ENCODE results near the gene KASH5. TPM values are rescaled to one million over a fixed set of nuclear protein-coding genes. Genes with fewer than 3 reads are reported as not detected.
A peak's percentile ranks its signal among the peaks of the same experiment; 100 is the strongest.

KASH5 gene
- total and polyA plus RNA-seq, 2 of the 8 experiments (the other 6 are each of a cell fraction or from before 2014, with no cell fraction given): 0.05 to 0.19 TPM

- 64% methylated on average over 4 of the region's 5 CpGs; no CpG with 5 or more reads in 1 of the 2 experiments for WGBS, 2 experiments (ENCODE audit: extremely low coverage in 1 of 2, insufficient coverage in 1 of 2, insufficient read length in 1 of 2, insufficient replicate concordance in 2 of 2, low coverage in 1 of 2, low lambda C conversion rate in 2 of 2, missing lambda C conversion rate in 1 of 2)
- H3K79me2 ChIP-seq (ENCODE audit: control insufficient read depth in 1 of 2, insufficient read depth in 2 of 2, low read length in 2 of 2): no peaks in the 10 kb centered on the region
- TF ChIP-seq CHD1 (IDR thresholded peaks at IDR 0.05; ENCODE audit: low read depth, low read length): no peak
- no peak for TF ChIP-seq ZNF274 (IDR thresholded peaks at IDR 0.05; ENCODE audit: borderline replicate concordance, extremely low read depth, low read length)
- no peak for TF ChIP-seq CBX5 (IDR thresholded peaks at IDR 0.05; ENCODE audit: low read depth, low read length)
- TF ChIP-seq E2F6 (IDR thresholded peaks at IDR 0.05): no peak
- no peak for TF ChIP-seq RXRA (IDR thresholded peaks at IDR 0.05; ENCODE audit: insufficient read depth, low read depth, low read length)
- TF ChIP-seq BCL11A (IDR thresholded peaks at IDR 0.05; ENCODE audit: low read depth in 2 of 2, low read length in 2 of 2): no peak
- TF ChIP-seq CBX8 (IDR thresholded peaks at IDR 0.05; ENCODE audit: borderline replicate concordance, low read depth, low read length): no peak
- no peak for TF ChIP-seq KDM5A (IDR thresholded peaks at IDR 0.05; ENCODE audit: low read length)
- TF ChIP-seq RNF2 (IDR thresholded peaks at IDR 0.05; ENCODE audit: borderline replicate concordance, low read depth, low read length, missing control alignments, poor library complexity, severe bottlenecking): no peak
- TF ChIP-seq ASH2L (IDR thresholded peaks at IDR 0.05; ENCODE audit: low read length): no peak
- no peak for TF ChIP-seq TAF7 (optimal IDR thresholded peaks at IDR 0.05; ENCODE audit: borderline replicate concordance, low read depth, low read length)
- no peak for TF ChIP-seq RBBP5 (IDR thresholded peaks at IDR 0.05; ENCODE audit: borderline replicate concordance, low read depth, low read length)
- TF ChIP-seq JUN (IDR thresholded peaks at IDR 0.05; ENCODE audit: low read depth, low read length): no peak
These were observed 5.8 kb downstream of the KASH5 start for GRCh38 chr19:49393881-49394280.

More at GRCh38 chr19:49393881-49394280, 5.8 kb downstream of the KASH5 start:
- no peak overlapping the region for H2BK120ac ChIP-seq (replicated peaks; ENCODE audit: low read depth, low read length)
- no peak overlapping the region for H4K5ac ChIP-seq (ENCODE audit: insufficient read length, low read depth, low read length)
- no peaks in the 10 kb centered on the region for H3K36me3 ChIP-seq (ENCODE audit: control insufficient read depth in 2 of 4, insufficient read depth in 4 of 4, low read length in 3 of 4)
- no peak overlapping the region for H3K4ac ChIP-seq (replicated peaks; ENCODE audit: insufficient read length, low read depth, low read length)
- no peaks in the 10 kb centered on the region for H4K20me1 ChIP-seq (replicated peaks in 1 of 2; ENCODE audit: control insufficient read depth in 1 of 2, insufficient read depth in 2 of 2, low read length in 2 of 2)
- H4K8ac ChIP-seq (ENCODE audit: extremely low read depth, insufficient read depth, low read length): no peak overlapping the region; the same call in none of the 2 replicates
- peak overlapping the region; percentile 97 for H2BK15ac ChIP-seq (ENCODE audit: low read length)
- no peak overlapping the region for H3K23ac ChIP-seq (ENCODE audit: insufficient read length)
- no peaks in the 10 kb centered on the region for H3K9me3 ChIP-seq (ENCODE audit: insufficient read depth in 2 of 2, low read depth in 1 of 2, low read length in 1 of 2)
- 0 out of 2 replicates have a peak overlapping the region, but pooled peaks have one; percentile 61 for H2BK20ac ChIP-seq (ENCODE audit: low read length)
- no peak overlapping the region for H2AFZ ChIP-seq (ENCODE audit: low read length)
- ChIA-PET POLR2A (ENCODE audit: partially characterized antibody) (interaction anchor here (0.8 to 3.2 kb wide), 5 partner anchors 23 to 56 kb away, joined by 3 to 12 read pairs (median 4); partner anchors contain the start of gene GFY), CTCF (ENCODE audit: partially characterized antibody) (interaction anchor here (0.7 to 10.4 kb wide), 11 partner anchors 10 to 83 kb away, joined by 3 to 291 read pairs (median 7); partner anchors contain the start of genes GFY and PTH2)
- H3K14ac ChIP-seq (ENCODE audit: insufficient read length): no peak overlapping the region
- no peak overlapping the region for H3K4me3 ChIP-seq (ENCODE audit: extremely low read depth in 1 of 4, insufficient read depth in 2 of 4, low read depth in 3 of 4, low read length in 4 of 4)
- H3K18ac ChIP-seq (ENCODE audit: extremely low read depth, low read length): no peak overlapping the region; the same call in 1 of the 2 replicates
- no peak overlapping the region for H3K56ac ChIP-seq (replicated peaks; ENCODE audit: insufficient read length, low read depth, low read length)
- H3K27me3 ChIP-seq (replicated peaks in 1 of 4; ENCODE audit: control insufficient read depth in 3 of 4, extremely low read depth in 1 of 4, insufficient read depth in 3 of 4, low read length in 3 of 4): no peaks in the 10 kb centered on the region
- DNase-seq (ENCODE audit: low read depth in 1 of 2, low spot score in 2 of 2) (no peak), FAIRE-seq (no peak)
- H3K79me1 ChIP-seq (ENCODE audit: low read depth, low read length): no peaks in the 10 kb centered on the region
- H3K27ac ChIP-seq (ENCODE audit: low read depth, low read length): no peak overlapping the region
- no peak overlapping the region for H3K4me2 ChIP-seq (ENCODE audit: insufficient read depth in 1 of 2, low read depth in 2 of 2, low read length in 2 of 2)
- no peaks in the 10 kb centered on the region; the same call in 1 of the 2 replicates for H3K23me2 ChIP-seq (ENCODE audit: low read depth, low read length)
- peak overlapping the region; percentile 71; the same call in 1 of the 2 replicates for H2BK12ac ChIP-seq (ENCODE audit: low read depth, low read length)
- H3K9ac ChIP-seq (replicated peaks in 1 of 4; ENCODE audit: extremely low read depth in 1 of 4, low read depth in 3 of 4, low read length in 3 of 4): no peak overlapping the region
- H2AK5ac ChIP-seq (ENCODE audit: low read depth, low read length): no peak overlapping the region; the same call in 1 of the 2 replicates
- H2BK5ac ChIP-seq (ENCODE audit: low read depth, low read length): no peak overlapping the region
- no peak overlapping the region for H4K91ac ChIP-seq (replicated peaks; ENCODE audit: insufficient read length, low read length)
- H3K4me1 ChIP-seq (replicated peaks in 1 of 4; ENCODE audit: control insufficient read depth in 3 of 4, insufficient read depth in 4 of 4, low read length in 3 of 4): peaks cover 0 to 14% (median 4%) of the 10 kb centered on the region in 4 experiments; a peak in 3 of 7 replicates
